Measurements from ENCODE around the gene TENT5C. TPM values are rescaled to one million over a fixed set of nuclear protein-coding genes. Genes with fewer than 3 reads are reported as not detected.

TENT5C gene
- total and polyA plus RNA-seq, 2 of the 13 experiments (the other 11 are each of a cell fraction or from before 2014, with no cell fraction given) = 0.02 to 0.38 TPM

DNA sequence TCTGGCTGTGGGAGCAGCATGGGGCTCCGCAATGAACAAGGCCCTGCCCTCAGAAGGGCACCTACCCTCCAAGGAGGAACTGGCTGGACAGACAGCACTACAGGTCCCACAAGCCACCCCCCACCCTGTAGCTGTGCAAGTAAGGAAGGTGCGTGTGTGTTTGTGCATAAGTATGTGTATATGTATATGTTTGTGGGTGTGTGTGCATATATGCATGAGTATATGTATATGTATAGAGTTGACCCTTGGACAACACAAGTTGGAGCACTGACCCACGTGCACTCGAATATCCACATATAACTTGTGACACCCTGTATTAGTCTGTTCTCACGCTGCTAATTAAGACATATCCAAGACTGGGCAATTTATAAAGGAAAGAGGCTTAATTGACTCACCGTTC is 22.6 kb upstream of the TENT5C start:
- H3K27me3 ChIP-seq (ENCODE audit: control insufficient read depth in 1 of 2, insufficient read depth in 2 of 2, low read length in 2 of 2) = no peaks in the 10 kb centered on the region; a peak in 3 of 5 replicates
- in situ Hi-C loops (cut with HindIII; ENCODE audit: extremely low pct_ligation_motif_present, low pct_unique_long_range_greater_than_20kb) (no loop called here), intact Hi-C loops (cut with micrococcal nuclease; ENCODE audit: unreplicated experiment) (no loop called here)
- no peaks in the 10 kb centered on the region for H3K36me3 ChIP-seq (replicated peaks in 1 of 2; ENCODE audit: control insufficient read depth in 1 of 2, insufficient read depth in 2 of 2, low read length in 2 of 2)
- H3K9ac ChIP-seq (ENCODE audit: insufficient read depth, low read depth, low read length) = no peak overlapping the region
- no peaks in the 10 kb centered on the region for H4K20me1 ChIP-seq (ENCODE audit: insufficient read depth, low read length)
- H3K27ac ChIP-seq (ENCODE audit: extremely low read length, insufficient read depth, low read length) = no peak overlapping the region
- POLR2A ChIA-PET = no interaction called here
- no peak overlapping the region for H3K4me3 ChIP-seq (replicated peaks in 1 of 3; ENCODE audit: insufficient read depth in 1 of 3, low read depth in 2 of 3, low read length in 3 of 3)
- BruUV-seq (replicated peaks) = no TSS peak
- H3K9me3 ChIP-seq (ENCODE audit: low read length) = no peaks in the 10 kb centered on the region
- TF ChIP-seq ZNF382 (CRISPR knock-in tag; IDR thresholded peaks at IDR 0.05; ENCODE audit: borderline replicate concordance) (no peak), MAFK (conservative IDR thresholded peaks at IDR 0.05 in 1 of 2, IDR thresholded peaks at IDR 0.05 in 1 of 2; ENCODE audit: low read length in 2 of 2) (no peak), HMGXB4 (CRISPR knock-in tag; IDR thresholded peaks at IDR 0.05; ENCODE audit: borderline replicate concordance in 1 of 2, low read depth in 1 of 2) (no peak), HCFC1 (IDR thresholded peaks at IDR 0.05; ENCODE audit: low read depth, low read length) (no peak), ZNF850 (CRISPR knock-in tag; conservative IDR thresholded peaks at IDR 0.05) (no peak), RXRB (CRISPR knock-in tag; IDR thresholded peaks at IDR 0.05; ENCODE audit: borderline replicate concordance) (no peak), ZNF331 (CRISPR knock-in tag; IDR thresholded peaks at IDR 0.05) (no peak), RBAK (CRISPR knock-in tag; IDR thresholded peaks at IDR 0.05) (no peak), ZNF24 (IDR thresholded peaks at IDR 0.05) (no peak), ZNF329 (CRISPR knock-in tag; IDR thresholded peaks at IDR 0.05; ENCODE audit: low read depth) (no peak), TMF1 (CRISPR knock-in tag; IDR thresholded peaks at IDR 0.05; ENCODE audit: low read depth) (no peak), NFATC3 (CRISPR knock-in tag; IDR thresholded peaks at IDR 0.05) (no peak), HDAC6 (IDR thresholded peaks at IDR 0.05; ENCODE audit: low read depth, low read length) (no peak)
- TF ChIP-seq, protein P1, sequence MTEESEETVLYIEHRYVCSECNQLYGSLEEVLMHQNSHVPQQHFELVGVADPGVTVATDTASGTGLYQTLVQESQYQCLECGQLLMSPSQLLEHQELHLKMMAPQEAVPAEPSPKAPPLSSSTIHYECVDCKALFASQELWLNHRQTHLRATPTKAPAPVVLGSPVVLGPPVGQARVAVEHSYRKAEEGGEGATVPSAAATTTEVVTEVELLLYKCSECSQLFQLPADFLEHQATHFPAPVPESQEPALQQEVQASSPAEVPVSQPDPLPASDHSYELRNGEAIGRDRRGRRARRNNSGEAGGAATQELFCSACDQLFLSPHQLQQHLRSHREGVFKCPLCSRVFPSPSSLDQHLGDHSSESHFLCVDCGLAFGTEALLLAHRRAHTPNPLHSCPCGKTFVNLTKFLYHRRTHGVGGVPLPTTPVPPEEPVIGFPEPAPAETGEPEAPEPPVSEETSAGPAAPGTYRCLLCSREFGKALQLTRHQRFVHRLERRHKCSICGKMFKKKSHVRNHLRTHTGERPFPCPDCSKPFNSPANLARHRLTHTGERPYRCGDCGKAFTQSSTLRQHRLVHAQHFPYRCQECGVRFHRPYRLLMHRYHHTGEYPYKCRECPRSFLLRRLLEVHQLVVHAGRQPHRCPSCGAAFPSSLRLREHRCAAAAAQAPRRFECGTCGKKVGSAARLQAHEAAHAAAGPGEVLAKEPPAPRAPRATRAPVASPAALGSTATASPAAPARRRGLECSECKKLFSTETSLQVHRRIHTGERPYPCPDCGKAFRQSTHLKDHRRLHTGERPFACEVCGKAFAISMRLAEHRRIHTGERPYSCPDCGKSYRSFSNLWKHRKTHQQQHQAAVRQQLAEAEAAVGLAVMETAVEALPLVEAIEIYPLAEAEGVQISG (CRISPR knock-in tag; IDR thresholded peaks at IDR 0.05) = no peak
- TF ChIP-seq, protein P2, sequence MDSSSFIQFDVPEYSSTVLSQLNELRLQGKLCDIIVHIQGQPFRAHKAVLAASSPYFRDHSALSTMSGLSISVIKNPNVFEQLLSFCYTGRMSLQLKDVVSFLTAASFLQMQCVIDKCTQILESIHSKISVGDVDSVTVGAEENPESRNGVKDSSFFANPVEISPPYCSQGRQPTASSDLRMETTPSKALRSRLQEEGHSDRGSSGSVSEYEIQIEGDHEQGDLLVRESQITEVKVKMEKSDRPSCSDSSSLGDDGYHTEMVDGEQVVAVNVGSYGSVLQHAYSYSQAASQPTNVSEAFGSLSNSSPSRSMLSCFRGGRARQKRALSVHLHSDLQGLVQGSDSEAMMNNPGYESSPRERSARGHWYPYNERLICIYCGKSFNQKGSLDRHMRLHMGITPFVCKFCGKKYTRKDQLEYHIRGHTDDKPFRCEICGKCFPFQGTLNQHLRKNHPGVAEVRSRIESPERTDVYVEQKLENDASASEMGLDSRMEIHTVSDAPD (CRISPR knock-in tag; IDR thresholded peaks at IDR 0.05) = no peak
- TF ChIP-seq, protein P3, sequence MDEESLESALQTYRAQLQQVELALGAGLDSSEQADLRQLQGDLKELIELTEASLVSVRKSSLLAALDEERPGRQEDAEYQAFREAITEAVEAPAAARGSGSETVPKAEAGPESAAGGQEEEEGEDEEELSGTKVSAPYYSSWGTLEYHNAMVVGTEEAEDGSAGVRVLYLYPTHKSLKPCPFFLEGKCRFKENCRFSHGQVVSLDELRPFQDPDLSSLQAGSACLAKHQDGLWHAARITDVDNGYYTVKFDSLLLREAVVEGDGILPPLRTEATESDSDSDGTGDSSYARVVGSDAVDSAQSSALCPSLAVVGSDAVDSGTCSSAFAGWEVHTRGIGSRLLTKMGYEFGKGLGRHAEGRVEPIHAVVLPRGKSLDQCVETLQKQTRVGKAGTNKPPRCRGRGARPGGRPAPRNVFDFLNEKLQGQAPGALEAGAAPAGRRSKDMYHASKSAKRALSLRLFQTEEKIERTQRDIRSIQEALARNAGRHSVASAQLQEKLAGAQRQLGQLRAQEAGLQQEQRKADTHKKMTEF (CRISPR knock-in tag; IDR thresholded peaks at IDR 0.05) = no peak
- TF ChIP-seq, protein P4, sequence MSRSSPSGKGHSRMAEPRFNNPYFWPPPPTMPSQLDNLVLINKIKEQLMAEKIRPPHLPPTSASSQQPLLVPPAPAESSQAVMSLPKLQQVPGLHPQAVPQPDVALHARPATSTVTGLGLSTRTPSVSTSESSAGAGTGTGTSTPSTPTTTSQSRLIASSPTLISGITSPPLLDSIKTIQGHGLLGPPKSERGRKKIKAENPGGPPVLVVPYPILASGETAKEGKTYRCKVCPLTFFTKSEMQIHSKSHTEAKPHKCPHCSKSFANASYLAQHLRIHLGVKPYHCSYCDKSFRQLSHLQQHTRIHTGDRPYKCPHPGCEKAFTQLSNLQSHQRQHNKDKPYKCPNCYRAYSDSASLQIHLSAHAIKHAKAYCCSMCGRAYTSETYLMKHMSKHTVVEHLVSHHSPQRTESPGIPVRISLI (CRISPR knock-in tag; IDR thresholded peaks at IDR 0.05; ENCODE audit: borderline replicate concordance) = no peak
- CTCF ChIA-PET (ENCODE audit: low intra/inter-chr PET ratio, low total read pairs) = no interaction called here
- H3K79me2 ChIP-seq (ENCODE audit: insufficient read depth, low read length) = no peaks in the 10 kb centered on the region
- ATAC-seq (no peak), DNase-seq (ENCODE audit: low spot score) (no peak), FAIRE-seq (no peak)
- WGBS (ENCODE audit: low lambda C conversion rate) = 60% methylated on average over 6 of the region's 6 CpGs
- no peak overlapping the region for H3K4me2 ChIP-seq (ENCODE audit: low read depth, low read length)
- no peaks in the 10 kb centered on the region for H3K4me1 ChIP-seq (ENCODE audit: insufficient read depth, low read length)
- no peak overlapping the region for H2AFZ ChIP-seq (ENCODE audit: low read length)

Measured in HepG2 (cell line).